Testis (tissue), 2 donors: ENCODE results near the gene LIPK.

ENCODE experiments used
- POLR2A ChIP-seq: fragments of 450-650 bp; IDR thresholded peaks from one replicate; pipeline ENCODE4 v1.6.1; 2017; ENCODE audit warnings: antibody characterized with exemption, mild to moderate bottlenecking, moderate library complexity
- TF ChIP-seq, protein P1 (sequence below), 3 experiments: fragments of 450-650 bp in 2 of 3; fragments of 200-600 bp in 1 of 3; sonication (generic) in 1 of 3; IDR thresholded peaks; one replicate each; pipeline ENCODE4 v1.5.1; 2016 to 2019; ENCODE audit warnings: antibody characterized with exemption in 3 of 3, mild to moderate bottlenecking in 2 of 3, moderate library complexity in 1 of 3

GRCh38 chr10:88792661-88793060 is 86.6 kb downstream of the LIPK start:
- TF ChIP-seq POLR2A = no peak
- TF ChIP-seq, protein P1, sequence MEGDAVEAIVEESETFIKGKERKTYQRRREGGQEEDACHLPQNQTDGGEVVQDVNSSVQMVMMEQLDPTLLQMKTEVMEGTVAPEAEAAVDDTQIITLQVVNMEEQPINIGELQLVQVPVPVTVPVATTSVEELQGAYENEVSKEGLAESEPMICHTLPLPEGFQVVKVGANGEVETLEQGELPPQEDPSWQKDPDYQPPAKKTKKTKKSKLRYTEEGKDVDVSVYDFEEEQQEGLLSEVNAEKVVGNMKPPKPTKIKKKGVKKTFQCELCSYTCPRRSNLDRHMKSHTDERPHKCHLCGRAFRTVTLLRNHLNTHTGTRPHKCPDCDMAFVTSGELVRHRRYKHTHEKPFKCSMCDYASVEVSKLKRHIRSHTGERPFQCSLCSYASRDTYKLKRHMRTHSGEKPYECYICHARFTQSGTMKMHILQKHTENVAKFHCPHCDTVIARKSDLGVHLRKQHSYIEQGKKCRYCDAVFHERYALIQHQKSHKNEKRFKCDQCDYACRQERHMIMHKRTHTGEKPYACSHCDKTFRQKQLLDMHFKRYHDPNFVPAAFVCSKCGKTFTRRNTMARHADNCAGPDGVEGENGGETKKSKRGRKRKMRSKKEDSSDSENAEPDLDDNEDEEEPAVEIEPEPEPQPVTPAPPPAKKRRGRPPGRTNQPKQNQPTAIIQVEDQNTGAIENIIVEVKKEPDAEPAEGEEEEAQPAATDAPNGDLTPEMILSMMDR (IDR thresholded peaks at IDR 0.05) = no peak
